ENCODE measurements around the gene EVA1A. TPM values are rescaled to one million over a fixed set of nuclear protein-coding genes. Genes with fewer than 3 reads are reported as not detected.

The EVA1A gene
- total RNA-seq, 1 experiment from 2014 or later, result 9.7 TPM

DNA sequence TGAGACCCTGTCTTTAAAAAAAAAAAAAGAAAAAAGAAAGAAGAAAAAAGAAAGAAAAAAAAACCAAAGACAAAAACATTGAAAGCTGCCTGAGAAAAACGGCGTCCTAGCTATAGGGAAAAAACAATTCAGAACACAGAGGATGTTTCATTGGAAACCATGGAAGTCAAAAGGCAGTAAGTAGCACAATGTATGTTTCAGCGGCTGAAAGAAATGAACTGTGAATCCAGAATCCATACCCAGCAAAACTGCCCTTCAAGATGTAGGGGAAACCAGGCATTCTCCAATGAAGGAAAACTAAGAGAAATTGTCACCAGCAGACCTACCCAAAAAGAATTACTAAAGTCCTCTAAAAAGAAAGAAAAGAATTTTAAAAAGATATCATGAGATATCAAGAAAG is 27.6 kb downstream of the EVA1A start:
- no peak for DNase-seq (ENCODE audit: low read depth, low spot score)
- in situ Hi-C loops (cut with HindIII; ENCODE audit: low pct_unique_long_range_greater_than_20kb, low sequenced_read_pairs), result no loop called here

DNA sequence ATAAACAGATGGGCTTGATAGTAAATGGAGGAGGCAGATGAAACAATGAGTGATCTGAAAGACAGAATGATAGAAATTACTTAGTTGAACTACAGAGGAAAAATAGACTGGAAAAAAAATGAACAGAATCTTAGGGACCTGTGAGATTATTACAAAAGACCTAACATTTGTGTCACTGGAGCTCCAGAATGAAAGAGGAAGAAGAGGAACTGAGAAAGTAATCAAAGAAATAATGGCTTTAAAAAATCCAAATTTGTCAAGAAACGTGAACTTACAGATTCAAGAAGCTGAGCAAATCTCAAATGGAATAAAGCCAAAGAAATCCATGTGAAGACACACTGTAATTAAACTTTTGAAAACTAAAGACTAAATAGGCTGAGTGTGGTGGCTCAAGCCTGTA is 28.3 kb downstream of the EVA1A start:
- in situ Hi-C loops (cut with HindIII; ENCODE audit: low pct_unique_long_range_greater_than_20kb, low sequenced_read_pairs), result no loop called here

DNA sequence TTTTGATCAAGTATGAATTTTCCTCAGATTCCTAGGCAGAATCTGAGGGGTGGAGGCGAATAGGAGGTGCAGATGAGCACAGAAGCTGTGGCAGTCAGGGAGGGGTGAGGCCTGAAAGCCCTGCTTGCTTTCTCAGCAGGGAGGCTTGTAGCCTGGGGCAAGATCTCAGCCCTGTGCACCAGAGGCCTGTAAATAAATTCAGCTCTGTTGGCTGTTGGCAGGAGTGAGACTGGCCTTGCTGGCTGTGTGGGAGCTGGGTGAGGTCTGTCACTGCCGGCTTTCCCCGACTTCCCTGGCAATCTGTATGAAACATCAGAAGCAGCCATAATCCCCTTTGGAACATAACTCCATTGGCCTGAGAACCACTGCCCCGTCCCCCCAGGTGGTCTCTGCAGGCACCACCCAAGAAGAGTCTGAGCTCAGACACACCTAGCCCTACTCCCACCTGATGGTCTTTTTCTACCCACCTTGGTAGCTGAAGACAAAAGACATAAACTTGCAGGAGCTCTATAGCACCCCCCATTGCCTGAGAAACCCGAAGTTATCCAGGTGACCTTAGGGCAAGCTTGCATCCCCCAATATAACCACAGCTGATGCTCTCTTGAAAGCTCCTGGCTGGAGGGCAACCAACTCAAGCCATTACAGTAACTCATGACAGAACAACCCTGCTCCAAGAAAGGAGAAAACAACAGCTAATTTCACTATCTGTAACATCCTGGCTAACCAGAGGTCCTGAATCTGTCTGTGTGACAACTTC is 32.3 kb downstream of the EVA1A start:
- in situ Hi-C loops (cut with HindIII; ENCODE audit: low pct_unique_long_range_greater_than_20kb, low sequenced_read_pairs), result no loop called here
- peak; percentile 50 for DNase-seq (ENCODE audit: low read depth, low spot score)

More for the DNA sequence above, 28.3 kb downstream of the EVA1A start:
- DNase-seq (ENCODE audit: low read depth, low spot score), result no peak

DNA sequence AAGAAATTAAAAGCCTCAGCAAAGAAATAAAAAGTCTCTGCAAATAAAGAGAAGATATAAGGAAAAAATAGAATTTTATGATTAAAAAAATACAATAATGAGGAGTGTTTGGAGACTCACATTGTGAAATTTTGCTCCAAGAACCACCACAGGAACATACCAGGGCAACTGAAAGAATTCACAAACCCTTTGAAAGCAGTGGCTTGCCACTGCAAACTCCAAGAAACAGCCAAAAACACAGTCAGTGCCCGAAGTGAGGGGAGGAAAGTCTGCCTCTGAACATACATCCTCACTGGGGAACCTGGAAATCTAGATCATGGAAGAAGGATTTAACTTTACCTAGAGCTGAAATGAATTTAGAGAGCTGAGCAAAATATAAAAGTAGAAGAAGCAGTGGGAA is 33.1 kb downstream of the EVA1A start:
- in situ Hi-C loops (cut with HindIII; ENCODE audit: low pct_unique_long_range_greater_than_20kb, low sequenced_read_pairs), result no loop called here
- no peak for DNase-seq (ENCODE audit: low read depth, low spot score)

DNA sequence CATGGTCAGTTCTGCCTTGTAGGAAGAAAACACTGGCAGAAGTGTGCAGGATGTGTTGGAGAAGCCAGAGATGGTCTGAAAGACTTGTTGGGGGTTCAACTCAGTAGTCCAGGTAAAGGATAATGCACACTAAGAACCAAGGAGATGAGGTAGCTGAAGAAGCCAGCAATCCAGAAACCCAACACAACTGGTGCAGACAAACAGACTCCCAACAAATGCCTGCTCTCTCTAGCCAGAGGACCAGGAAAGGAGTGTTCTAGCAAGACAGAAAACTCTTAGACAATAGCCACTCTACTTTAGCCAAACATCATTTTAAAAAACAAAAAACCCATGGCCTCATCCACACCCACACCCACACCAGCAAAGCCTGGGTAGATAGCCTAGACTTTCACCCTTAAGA is 33.9 kb downstream of the EVA1A start:
- no peak for DNase-seq (ENCODE audit: low read depth, low spot score)
- in situ Hi-C loops (cut with HindIII; ENCODE audit: low pct_unique_long_range_greater_than_20kb, low sequenced_read_pairs), result no loop called here

DNA sequence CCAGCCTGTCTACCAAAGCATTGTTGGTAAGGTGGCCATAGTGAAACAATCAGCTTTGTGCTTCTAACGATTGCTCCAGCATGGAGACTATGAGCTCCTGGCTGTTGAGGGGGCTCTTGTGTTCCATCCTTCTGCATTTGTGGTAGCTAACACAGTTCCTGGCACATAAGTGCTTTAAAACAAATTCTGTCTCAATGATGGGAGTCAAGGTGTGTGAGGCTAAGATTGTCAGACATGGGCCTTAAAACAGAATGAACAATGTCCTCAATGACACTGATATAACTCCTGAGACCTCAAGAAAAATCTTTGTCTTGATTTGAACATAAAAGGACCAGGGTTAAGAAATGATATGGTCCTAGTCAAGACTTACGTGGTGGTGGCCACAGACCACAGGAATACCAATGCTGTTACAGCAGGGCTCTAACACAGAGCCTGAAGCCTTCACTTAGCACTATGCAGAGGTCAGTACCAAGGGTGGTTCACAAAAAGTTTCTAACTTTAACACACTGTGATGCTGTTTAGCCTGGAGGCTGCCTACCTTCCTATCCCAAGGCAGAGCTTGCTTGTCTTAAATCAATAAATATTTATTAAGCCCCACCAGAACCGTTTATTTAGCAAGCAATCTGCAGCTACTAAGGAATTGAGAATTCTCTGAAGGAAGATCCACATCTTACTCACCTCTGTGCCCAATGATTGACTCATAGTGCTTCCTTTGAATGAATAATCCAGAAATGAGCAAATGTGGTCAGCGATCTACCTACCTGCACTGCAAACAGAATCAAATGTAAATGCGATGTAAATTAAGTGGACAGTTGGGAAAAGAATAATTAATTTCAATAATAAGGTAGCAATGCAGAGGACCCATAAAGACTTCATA is 35.1 kb downstream of the EVA1A start:
- DNase-seq (ENCODE audit: low read depth, low spot score), result no peak
- in situ Hi-C loops (cut with HindIII; ENCODE audit: low pct_unique_long_range_greater_than_20kb, low sequenced_read_pairs), result no loop called here

DNA sequence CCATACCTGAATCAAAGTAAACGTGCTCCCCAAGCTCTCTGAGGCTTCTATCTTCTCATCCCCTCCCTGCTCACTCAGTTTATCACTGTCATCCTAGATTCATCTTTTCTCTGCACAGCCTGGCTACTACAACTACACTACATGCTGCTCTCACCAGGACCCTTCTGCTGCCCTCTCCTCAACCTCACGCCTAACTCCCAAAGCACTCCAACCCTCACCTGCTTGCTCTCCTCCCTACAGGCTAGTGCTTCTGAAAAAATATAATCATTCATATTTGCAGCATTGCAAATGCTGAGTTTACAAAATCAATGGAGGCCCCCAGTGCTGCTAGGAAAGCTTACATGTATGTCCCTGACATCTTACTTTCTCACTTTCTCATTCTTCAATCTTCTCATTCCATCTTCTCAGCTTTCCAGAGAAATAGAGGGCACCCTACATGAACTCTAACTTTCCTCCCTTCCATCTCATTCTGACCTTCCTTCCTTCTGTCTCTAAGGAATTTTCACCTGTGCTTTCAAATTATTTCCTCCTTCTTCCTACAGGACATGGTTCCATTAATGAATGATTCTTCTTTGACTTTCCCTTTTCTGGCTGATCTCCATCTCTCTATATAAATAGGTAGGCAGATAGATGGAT is 36.3 kb downstream of the EVA1A start:
- no peak for DNase-seq (ENCODE audit: low read depth, low spot score)

DNA sequence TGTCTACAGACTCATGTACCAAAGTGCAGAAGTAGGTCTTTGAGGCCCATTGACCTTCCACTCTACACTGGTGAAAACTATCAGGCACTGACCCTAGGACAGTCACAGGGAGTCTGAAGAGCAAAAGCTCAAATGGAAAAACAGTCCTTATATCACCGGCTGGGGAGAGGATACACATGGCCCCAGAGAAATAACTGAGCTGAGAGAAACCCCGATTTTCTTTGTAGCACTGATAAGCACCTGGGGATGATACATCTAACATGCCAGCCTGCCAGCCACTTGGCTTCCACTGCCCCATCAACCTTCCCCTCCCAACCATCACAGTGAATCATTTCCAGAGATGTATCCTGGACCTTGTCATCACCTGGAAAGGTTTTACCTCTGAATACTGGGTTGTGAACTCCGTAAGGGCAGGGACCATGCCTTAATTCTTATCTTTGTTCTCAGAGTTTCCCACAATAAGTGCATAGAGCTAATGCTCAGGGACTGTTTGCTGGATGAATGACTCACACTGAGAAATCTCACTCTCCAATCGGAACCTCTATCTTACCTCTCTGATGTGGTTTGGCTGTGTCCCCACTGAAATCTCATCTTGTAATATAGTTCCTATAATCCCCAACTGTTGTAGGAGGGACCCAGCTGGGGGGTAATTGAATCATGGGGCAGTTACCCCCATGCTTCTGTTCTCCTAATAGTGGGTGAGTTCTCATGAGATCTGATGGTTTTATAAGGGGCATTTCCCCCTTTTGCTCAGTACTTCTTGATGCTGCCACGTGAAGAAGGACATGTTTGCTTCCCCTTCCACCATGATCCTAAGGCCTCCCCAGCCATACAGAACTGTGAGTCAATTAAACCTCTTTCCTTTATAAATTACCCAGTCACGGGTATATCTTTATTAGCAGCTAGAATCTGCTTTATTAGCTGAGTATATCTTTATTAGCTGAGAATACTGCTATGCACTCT is 37.1 kb downstream of the EVA1A start:
- in situ Hi-C loops (cut with HindIII; ENCODE audit: low pct_unique_long_range_greater_than_20kb, low sequenced_read_pairs), result no loop called here
- DNase-seq (ENCODE audit: low read depth, low spot score), result no peak

More for the DNA sequence above, 36.3 kb downstream of the EVA1A start:
- in situ Hi-C loops (cut with HindIII; ENCODE audit: low pct_unique_long_range_greater_than_20kb, low sequenced_read_pairs), result no loop called here

DNA sequence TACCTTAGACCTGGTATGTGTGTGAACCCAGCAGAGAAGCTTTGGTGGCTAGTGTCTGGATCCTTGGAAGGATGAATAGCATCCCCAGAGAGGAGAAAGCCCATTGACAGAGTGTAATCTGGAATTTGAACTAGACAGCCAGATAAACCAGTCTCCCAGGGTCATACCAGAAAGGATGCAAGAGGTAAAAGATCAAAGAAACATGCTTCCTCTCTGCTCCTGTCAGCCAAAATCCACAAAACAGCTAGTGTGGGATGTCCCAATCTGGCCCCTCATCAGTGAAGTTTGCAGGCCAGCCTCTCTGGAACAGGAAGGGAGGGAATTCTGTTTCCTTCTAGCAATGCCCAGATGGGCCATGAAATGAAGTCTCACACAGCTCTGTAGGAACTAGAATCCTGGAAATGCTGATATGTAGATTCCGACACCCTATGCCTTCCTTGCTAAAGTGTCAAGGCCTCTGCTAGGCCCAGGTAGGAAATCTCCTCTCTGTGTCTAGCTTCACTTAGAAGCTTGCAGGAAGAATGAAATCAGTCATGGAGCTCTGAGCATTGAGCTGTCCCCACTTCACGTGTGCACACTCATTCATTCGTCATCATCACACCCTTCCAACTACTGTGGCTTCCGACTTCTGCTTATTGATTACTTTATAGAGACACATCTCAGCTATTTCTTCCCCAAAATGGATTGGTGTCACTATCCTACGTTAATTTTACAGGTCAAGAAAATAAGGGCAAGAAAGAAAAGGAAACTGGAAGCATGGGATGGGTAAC is 38.0 kb downstream of the EVA1A start:
- DNase-seq (ENCODE audit: low read depth, low spot score), result no peak
- in situ Hi-C loops (cut with HindIII; ENCODE audit: low pct_unique_long_range_greater_than_20kb, low sequenced_read_pairs), result no loop called here

DNA sequence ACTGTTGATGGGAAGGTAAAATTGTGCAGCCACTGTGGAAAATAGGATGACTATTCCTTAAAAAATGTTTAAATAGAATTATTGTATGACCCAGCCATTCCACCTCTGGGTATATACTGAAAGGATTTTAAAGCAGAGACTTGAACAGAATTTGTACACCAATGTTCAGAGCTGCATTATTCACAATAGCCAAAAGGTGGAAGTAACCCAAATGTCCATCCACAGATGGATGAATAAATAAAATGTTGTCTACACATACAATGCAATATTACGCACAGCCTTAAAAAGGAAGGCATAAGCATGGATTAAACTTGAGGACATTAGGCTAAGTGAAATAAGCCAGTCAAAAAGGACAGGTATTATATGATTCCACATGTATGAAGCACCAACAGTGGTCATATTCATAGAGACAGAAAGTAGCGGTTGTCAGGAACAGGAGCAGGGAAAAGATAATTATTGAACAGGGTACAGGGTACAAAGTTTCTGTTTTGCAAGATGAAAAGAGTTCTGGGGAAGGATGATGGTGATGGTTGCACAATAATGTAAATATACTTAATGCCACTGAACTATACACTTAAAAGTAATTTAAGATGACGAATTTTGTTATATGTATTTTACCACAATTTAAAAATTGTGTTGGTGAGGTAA is 39.4 kb downstream of the EVA1A start:
- in situ Hi-C loops (cut with HindIII; ENCODE audit: low pct_unique_long_range_greater_than_20kb, low sequenced_read_pairs), result no loop called here
- DNase-seq (ENCODE audit: low read depth, low spot score), result no peak

DNA sequence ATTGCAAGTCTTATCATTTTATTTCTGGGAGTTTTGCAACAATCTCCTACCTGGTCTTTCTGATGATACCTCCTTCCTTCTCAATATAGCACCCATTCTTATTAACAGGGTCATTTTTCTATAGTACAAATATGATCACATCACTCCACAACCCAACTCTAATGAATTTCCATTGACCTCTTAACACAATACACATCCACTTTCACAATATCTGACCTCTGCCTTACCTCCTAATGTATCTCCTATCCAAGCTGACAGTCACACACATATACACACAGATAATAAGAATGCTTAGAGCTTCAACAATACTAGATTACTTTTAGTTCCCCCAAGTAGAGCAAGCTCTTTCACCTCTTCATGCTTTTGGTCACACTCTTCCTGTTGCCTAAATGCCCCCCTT is 40.9 kb downstream of the EVA1A start:
- in situ Hi-C loops (cut with HindIII; ENCODE audit: low pct_unique_long_range_greater_than_20kb, low sequenced_read_pairs), result no loop called here
- no peak for DNase-seq (ENCODE audit: low read depth, low spot score)

DNA sequence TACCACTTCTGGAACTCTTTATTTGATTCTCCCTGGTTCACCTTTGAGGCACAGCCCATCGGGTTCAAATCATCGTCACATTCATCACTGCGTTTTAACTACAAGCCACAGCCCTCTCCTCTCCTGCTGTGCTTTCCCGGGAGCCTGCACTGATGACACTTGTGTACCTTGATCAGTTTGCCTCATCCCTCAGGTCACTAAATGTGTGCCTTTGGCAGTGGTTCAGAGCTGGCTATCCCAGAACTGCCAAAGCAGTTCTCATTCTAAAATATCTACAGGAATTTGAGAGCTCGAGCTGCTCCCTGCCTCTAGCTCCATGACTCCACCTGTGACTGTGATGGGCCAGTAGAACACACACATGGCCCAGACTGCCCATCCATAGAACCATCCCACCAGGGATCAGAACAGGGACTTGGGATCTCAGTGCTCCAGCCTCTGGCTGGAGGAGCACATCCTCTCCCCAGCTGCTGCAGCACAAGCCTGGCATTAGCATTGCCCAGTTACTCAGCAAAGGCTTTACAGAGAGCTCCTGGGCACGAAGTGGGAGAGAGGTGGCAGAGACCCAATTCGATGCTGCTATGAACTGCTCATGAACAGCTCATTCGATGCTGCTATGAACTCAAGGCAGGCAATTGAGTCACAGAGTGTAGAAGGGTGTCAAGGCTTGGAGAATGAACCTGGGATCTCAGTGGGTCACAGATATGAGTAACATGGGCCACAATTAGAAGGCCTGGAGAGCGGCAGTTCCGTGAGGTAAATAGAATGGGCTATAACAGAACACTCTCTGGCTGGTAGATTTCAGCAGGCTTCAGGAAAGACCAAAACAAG is 41.9 kb downstream of the EVA1A start:
- in situ Hi-C loops (cut with HindIII; ENCODE audit: low pct_unique_long_range_greater_than_20kb, low sequenced_read_pairs), result no loop called here
- DNase-seq (ENCODE audit: low read depth, low spot score), result no peak

DNA sequence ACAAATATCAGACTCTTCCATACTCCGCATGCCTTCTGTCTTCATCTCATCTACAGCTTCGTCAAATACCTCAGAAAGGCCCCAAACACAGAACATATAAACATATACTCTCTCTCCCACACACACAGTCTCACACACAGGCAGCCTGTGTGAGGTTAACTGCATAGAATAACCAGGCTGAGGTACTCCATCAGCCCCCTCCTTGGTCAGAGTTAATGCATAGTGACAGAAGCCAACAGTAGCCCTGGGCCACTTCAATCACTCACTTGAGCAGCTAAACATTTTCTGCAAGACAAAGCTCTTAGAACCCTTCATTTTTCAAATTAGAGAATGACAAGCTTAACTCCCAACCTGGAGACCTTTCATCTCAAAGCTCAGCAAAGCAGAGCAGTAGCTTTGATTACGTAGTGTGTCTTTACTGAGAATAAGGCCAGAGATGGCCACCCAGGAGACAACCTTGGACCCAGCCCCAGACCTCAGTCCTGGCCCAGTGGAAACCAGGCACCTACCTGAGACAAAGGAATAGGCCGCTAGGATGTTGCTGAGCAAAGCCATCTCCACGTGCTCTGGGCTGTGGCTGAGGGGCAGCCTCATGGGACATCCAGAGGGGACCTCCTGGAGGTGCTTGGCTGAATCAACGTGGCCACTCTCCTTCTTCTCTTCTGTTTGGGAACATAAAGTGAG is 43.0 kb downstream of the EVA1A start:
- in situ Hi-C loops (cut with HindIII; ENCODE audit: low pct_unique_long_range_greater_than_20kb, low sequenced_read_pairs), result no loop called here
- DNase-seq (ENCODE audit: low read depth, low spot score), result no peak

DNA sequence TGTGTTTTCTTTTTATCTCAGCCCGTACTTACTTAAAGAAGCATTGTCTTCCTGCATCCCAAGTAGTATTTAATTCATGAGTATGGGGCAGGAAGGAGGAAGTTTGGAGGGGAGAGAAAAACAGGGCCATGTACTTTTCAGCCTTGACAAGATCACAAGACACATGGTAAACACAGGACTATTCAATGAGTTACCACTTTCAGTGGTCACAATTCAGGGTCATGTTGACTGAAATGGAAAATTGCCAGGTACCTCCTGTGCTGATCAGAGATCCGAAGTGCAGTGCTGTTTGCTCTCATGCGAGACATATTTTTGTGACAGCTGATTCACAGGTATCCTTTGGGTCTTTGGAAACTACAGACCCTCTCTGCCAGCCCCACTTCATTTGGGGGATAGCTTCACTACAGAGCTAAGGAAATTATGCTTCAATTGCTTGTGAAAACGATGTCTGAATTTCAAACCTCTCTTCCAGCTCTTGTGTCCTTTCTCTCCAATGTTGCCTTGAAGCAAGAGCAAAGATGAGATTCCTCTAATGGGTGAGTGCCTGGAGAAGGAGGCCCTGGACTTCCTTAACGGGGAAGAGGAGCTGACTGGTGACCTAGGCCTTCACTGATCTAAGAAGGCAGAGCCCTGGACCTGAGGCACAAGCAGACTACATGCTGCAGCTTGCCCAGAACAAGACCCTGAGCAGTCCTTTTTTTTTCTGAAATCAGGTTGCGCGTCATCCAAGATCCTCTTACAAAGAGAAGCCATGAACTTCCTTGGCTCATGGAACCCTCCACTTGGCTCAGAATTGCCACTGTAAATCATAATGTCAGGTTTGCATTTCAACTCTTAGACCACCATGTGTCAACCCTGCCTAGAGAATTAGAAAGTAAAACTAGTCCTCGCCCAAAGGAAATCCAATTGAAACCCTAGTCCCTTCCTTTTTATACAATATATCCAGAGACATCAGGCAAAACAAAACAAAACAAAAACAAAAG is 44.1 kb downstream of the EVA1A start:
- peak; percentile 94 for DNase-seq (ENCODE audit: low read depth, low spot score)
- in situ Hi-C loops (cut with HindIII; ENCODE audit: low pct_unique_long_range_greater_than_20kb, low sequenced_read_pairs), result no loop called here

Data from SK-MEL-5 (cell line).